Measurements from ENCODE around the gene ITGA2.

The ITGA2 gene

GRCh38 chr5:52988335-52989024 is 672 bp upstream of the ITGA2 start:
- in situ Hi-C loops (cut with MboI; ENCODE audit: low sequenced_read_pairs), result no loop called here

GRCh38 chr5:52989781-52990527 is 802 bp downstream of the ITGA2 start:
- in situ Hi-C loops (cut with MboI; ENCODE audit: low sequenced_read_pairs), result no loop called here

- in situ Hi-C loops (cut with MboI; ENCODE audit: low sequenced_read_pairs), result no loop called here
These were observed 1.4 kb downstream of the ITGA2 start for GRCh38 chr5:52990528-52990925.

DNA sequence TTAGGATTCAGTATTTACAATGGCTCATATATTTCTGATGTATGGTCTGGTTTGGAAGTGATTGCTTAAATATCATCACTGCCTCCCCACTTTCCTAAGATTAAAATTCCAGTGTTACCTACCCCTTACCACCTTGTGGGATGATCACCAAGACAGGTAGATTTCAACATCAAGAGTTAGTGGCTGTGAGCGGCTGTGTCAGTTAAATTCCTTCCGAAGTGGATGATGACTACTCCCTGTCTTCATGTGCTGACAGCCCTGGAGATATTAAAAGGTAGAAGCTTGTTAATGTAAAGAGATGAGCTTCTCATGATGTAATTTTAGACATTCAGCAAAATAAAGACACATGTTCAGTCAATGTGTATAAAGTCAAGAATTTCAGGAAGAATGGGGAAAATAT is 4.2 kb downstream of the ITGA2 start:
- in situ Hi-C loops (cut with MboI; ENCODE audit: low sequenced_read_pairs), result no loop called here

- in situ Hi-C loops (cut with MboI; ENCODE audit: low sequenced_read_pairs), result no loop called here
These were observed 5.1 kb downstream of the ITGA2 start for GRCh38 chr5:52994266-52994665.

- in situ Hi-C loops (cut with MboI; ENCODE audit: low sequenced_read_pairs), result no loop called here
These were observed 5.9 kb downstream of the ITGA2 start for GRCh38 chr5:52995095-52995494.

- in situ Hi-C loops (cut with MboI; ENCODE audit: low sequenced_read_pairs), result no loop called here
These were observed 6.8 kb downstream of the ITGA2 start for GRCh38 chr5:52995914-52996313.

DNA sequence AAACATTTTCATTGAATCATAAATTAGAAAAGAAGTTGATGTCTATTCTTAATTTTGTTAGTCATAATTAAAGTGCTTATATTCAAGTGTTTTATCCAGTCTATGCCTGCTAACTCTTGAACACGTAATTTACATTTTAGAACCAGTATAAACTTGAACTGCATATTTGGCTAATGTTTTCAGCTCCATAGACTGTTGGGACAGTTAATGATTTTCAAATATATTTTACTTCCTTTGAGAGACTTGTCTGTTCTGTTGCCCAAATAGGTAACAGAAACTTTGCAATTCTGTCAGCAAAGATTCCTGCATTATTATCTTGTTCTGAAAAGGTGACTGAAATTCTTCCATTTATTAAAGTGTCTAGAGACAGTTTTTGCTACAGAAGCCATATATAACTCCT is 7.8 kb downstream of the ITGA2 start:
- in situ Hi-C loops (cut with MboI; ENCODE audit: low sequenced_read_pairs), result no loop called here

- in situ Hi-C loops (cut with MboI; ENCODE audit: low sequenced_read_pairs), result no loop called here
These were observed 8.3 kb downstream of the ITGA2 start for GRCh38 chr5:52997424-52997823.

DNA sequence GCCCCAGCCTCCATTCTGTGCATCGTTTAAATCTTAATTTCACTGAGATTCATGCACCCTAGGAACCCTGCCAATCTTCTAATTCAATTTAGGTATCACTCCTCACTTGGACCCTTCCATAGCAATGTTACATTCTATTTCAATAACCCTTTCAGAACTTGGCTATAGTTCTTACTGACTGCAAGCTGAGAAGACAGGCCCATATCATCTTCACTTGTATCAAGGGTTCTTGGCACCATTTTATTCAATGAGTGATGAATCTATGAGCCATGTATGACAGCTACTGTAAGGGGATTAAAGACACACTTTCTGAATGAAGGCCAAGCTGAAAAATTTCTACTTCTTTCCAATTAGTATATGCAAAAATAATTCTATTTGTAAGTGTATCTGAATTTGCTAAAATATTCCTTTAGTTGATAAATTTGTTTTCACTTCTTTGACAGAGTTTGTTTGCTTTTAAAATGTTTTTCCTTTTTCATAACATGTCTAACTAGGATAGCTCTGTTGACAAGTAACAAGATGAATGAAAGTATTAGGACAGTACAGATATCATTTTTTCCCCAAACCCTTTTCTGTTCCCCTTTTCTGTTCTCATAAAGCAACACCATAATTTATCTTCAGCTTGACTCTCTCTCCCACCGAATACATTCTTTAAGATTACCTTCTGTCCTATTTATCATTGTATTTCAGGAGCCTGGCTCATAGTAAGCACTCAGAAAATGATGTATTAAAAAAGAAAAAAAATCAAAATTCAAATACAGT is 9.6 kb downstream of the ITGA2 start:
- in situ Hi-C loops (cut with MboI; ENCODE audit: low sequenced_read_pairs), result no loop called here

GRCh38 chr5:52999344-52999949 is 10.3 kb downstream of the ITGA2 start:
- in situ Hi-C loops (cut with MboI; ENCODE audit: low sequenced_read_pairs), result no loop called here

DNA sequence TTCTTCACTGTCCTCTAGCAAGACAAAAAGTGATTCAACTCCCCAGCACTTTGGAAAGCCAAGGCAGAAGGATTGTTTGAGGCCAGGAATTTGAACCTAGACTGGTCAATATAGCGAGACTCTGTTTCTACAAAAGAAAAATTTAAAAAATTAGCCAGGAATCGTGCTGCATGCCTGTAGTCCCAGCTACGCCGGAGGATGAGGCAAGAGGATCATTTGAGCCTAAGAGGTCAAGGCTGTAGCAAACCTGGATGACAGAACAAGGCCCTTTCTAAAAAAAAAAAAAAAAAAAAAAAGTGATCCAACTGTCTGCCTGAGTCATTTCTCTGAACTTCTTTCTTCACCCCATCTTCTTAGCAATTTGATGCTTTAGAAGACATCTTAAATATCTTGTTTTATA is 12.4 kb downstream of the ITGA2 start:
- in situ Hi-C loops (cut with MboI; ENCODE audit: low sequenced_read_pairs), result no loop called here

DNA sequence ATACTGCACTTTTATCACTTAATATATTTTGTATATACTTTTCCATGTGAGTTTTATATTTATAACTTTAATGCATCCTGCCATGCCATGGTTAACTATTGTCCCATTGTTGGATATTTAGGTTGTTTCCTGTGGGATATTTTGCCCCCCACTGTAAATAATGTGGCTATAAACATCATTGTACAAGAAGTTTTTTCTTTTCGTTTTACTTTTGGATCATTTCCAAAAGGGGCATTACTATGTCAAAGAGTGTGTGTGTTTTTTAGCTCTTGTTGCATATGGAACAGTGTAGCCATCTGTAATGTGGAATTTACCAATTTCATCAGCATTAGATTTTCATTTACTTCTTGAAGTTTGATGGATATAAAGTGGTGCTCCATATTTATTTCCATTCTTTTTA is 13.3 kb downstream of the ITGA2 start:
- in situ Hi-C loops (cut with MboI; ENCODE audit: low sequenced_read_pairs), result no loop called here

GRCh38 chr5:53003144-53003543 is 14.0 kb downstream of the ITGA2 start:
- in situ Hi-C loops (cut with MboI; ENCODE audit: low sequenced_read_pairs), result no loop called here

GRCh38 chr5:53006911-53007890 is 18.0 kb downstream of the ITGA2 start:
- in situ Hi-C loops (cut with MboI; ENCODE audit: low sequenced_read_pairs), result no loop called here

- in situ Hi-C loops (cut with MboI; ENCODE audit: low sequenced_read_pairs), result no loop called here
These were observed 19.6 kb downstream of the ITGA2 start for GRCh38 chr5:53008751-53009150.

GRCh38 chr5:53009816-53010215 is 20.7 kb downstream of the ITGA2 start:
- in situ Hi-C loops (cut with MboI; ENCODE audit: low sequenced_read_pairs), result no loop called here

- in situ Hi-C loops (cut with MboI; ENCODE audit: low sequenced_read_pairs), result no loop called here
These were observed 21.7 kb downstream of the ITGA2 start for GRCh38 chr5:53010814-53011213.

DNA sequence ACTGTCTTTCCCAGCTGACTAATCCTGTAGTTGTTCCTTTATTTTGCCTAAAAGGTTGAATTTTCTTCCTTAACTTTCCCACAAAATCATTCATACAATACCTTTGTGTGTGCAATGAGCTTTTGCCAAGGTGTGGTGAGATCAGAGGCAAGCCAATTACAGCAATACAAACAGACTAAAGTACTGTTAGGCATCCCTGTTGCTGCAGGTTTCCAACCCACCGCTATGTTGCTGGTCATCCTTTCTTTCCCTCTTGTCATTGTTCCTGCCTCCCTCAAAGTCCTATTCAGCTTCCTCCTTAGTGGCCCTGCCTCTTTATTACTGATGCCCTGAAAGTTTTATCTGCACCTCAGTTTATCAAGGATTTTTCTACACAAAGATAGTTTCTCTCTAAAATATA is 22.1 kb downstream of the ITGA2 start:
- in situ Hi-C loops (cut with MboI; ENCODE audit: low sequenced_read_pairs), result no loop called here

DNA sequence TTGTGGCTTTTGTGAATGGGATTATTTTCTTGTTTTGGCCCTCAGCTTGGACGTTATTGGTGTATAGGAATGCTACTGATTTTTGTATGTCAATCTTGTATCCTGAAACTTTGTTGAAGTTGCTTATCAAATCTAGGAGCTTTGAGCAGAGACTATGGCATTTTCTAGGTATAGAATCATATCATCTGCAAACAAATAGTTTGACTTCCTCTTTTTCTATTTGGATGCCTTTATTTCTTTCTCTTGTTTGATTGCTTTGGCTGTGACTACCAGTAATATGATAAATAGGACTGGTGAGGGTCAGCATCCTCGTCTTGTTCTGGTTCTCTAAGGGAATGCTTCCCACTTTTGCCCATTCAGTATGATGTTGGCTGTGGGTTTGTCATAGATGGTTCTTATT is 24.7 kb downstream of the ITGA2 start:
- in situ Hi-C loops (cut with MboI; ENCODE audit: low sequenced_read_pairs), result no loop called here
